Activated naive CD4-positive, alpha-beta T cell treated with anti-CD3 and anti-CD28 coated beads, Interleukin-2, amount 50 U/mL, for 24 hours (primary cell): ENCODE data around the gene BCR.
"Not testable (repeated sequence)": the region's sequence is repeated elsewhere in the genome, so short reads cannot be mapped to it uniquely, and the experiment has no call there.

Experiments used
- H3K27ac Mint-ChIP-seq: one replicate; pipeline ENCODE4 v1.8.0; 2021; ENCODE audit warnings: mild to moderate bottlenecking, mixed read lengths
- H3K27me3 Mint-ChIP-seq: one replicate; pipeline ENCODE4 v1.8.0; 2021; ENCODE audit warnings: mixed read lengths
- H3K36me3 Mint-ChIP-seq: one replicate; pipeline ENCODE4 v1.8.0; 2021; ENCODE audit warnings: mixed read lengths
- H3K4me1 Mint-ChIP-seq: one replicate; pipeline ENCODE4 v1.8.0; 2021; ENCODE audit warnings: mixed read lengths
- H3K4me3 Mint-ChIP-seq: one replicate; pipeline ENCODE4 v1.8.0; 2021; ENCODE audit warnings: mild to moderate bottlenecking, mixed read lengths
- H3K9me3 Mint-ChIP-seq: one replicate; pipeline ENCODE4 v1.8.0; 2021; ENCODE audit warnings: mixed read lengths

BCR gene

GRCh38 chr22:23307511-23307910 is 127.2 kb downstream of the BCR start:
- H3K9me3 Mint-ChIP-seq, H3K27ac Mint-ChIP-seq, H3K4me1 Mint-ChIP-seq: not testable (repeated sequence)

GRCh38 chr22:23309261-23309660 is 129.0 kb downstream of the BCR start:
- H3K4me3 Mint-ChIP-seq, H3K36me3 Mint-ChIP-seq, H3K4me1 Mint-ChIP-seq, H3K9me3 Mint-ChIP-seq, H3K27ac Mint-ChIP-seq, H3K27me3 Mint-ChIP-seq: not testable (repeated sequence)

More at GRCh38 chr22:23307511-23307910, 127.2 kb downstream of the BCR start:
- H3K4me3 Mint-ChIP-seq, H3K27me3 Mint-ChIP-seq, H3K36me3 Mint-ChIP-seq: not testable (repeated sequence)

- not testable (repeated sequence) for H3K4me3 Mint-ChIP-seq, H3K9me3 Mint-ChIP-seq, H3K27me3 Mint-ChIP-seq, H3K36me3 Mint-ChIP-seq, H3K4me1 Mint-ChIP-seq, H3K27ac Mint-ChIP-seq
Observed at GRCh38 chr22:23310443-23311097, 130.3 kb downstream of the BCR start.

- H3K27me3 Mint-ChIP-seq, H3K27ac Mint-ChIP-seq, H3K4me3 Mint-ChIP-seq: not testable (repeated sequence)
Observed at GRCh38 chr22:23311635-23312420, 131.5 kb downstream of the BCR start.

DNA sequence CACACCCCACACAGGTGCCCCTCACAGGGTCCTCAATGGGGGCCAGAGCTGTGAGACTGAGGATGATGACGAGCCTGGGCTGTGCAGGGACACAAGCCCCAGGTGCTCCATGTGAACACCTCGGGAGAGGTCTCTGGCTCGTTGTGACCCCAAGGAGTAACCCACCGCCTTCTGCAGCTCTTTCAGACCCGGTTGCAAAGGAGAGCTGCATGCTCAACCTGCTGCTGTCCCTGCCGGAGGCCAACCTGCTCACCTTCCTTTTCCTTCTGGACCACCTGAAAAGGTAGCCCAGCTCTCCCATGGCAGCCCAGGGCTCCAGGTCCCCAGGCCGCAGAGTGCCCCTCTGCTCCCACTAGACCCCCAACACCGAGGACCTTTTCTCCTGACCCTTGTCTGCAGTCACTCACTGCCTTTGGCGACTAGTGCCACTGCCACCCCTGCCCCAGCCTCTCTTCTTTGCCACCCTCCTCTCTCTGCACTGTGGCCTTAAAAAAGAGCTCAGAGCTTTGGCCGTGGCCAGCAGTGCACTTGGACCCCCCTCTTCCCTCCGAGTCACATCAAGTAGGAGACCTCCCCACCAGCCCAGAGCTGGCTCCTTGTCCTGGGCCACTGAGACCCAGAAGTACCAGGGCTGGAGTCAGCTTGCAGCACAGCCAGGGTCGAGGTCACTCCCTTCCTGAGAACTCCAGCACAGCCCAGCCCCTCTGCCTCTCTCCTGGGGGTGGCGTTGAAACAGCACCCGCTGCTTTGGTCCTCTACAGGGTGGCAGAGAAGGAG is 133.7 kb downstream of the BCR start:
- Mint-ChIP-seq H3K27me3 (no peaks in the 10 kb centered on the region), H3K4me1 (no peaks in the 10 kb centered on the region), H3K36me3 (peaks cover 2% of the 10 kb centered on the region), H3K4me3 (no peak overlapping the region), H3K9me3 (no peaks in the 10 kb centered on the region), H3K27ac (peak overlapping the region; percentile 59)

More at GRCh38 chr22:23311635-23312420, 131.5 kb downstream of the BCR start:
- not testable (repeated sequence) for H3K36me3 Mint-ChIP-seq, H3K9me3 Mint-ChIP-seq, H3K4me1 Mint-ChIP-seq

DNA sequence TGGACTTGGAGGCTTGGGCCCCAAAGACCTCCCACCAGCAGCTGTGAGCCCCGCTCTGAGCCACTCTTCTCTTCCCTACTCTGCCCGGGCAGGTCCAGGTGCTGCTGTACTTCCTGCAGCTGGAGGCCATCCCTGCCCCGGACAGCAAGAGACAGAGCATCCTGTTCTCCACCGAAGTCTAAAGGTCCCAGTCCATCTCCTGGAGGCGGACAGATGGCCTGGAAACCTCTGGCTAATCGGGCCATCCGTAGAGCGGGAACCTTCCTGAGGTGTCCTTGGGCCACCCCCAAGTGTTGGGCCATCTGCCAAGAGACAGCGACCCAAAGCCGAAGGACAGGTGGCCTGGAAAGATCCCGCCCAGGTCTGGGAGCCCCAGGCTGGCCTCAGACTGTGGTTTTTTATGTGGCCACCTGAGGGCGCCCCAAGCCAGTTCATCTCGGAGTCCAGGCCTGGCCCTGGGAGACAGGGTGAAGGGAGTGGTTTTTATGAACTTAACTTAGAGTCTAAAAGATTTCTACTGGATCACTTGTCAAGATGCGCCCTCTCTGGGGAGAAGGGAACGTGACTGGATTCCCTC is 135.1 kb downstream of the BCR start:
- no peak overlapping the region for H3K4me3 Mint-ChIP-seq
- H3K9me3 Mint-ChIP-seq = no peaks in the 10 kb centered on the region
- no peaks in the 10 kb centered on the region for H3K4me1 Mint-ChIP-seq
- no peak overlapping the region for H3K27ac Mint-ChIP-seq
- peaks cover 2% of the 10 kb centered on the region for H3K36me3 Mint-ChIP-seq
- H3K27me3 Mint-ChIP-seq = no peaks in the 10 kb centered on the region

DNA sequence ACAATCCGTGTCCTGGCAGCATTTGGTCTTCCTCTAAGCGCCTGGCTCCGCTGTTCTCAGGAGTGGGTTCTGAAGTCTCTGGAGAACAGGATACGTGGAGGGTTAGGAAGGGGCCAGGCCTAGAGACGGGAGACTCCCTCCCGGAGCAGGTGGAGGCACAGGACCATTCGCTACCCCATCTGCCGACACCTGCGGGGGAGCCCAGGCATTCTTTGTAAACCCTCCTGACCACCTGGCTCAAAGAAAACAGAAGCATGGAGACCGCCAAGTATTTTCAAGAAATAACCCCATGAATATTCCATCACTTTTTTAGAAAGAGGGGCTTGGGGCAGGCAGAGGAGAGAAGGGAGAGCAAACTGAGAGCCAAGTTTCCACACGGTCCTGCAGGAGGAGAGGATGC is 136.3 kb downstream of the BCR start:
- H3K27me3 Mint-ChIP-seq, H3K4me3 Mint-ChIP-seq, H3K36me3 Mint-ChIP-seq, H3K9me3 Mint-ChIP-seq, H3K27ac Mint-ChIP-seq, H3K4me1 Mint-ChIP-seq: not testable (repeated sequence)

- not testable (repeated sequence) for H3K27me3 Mint-ChIP-seq, H3K27ac Mint-ChIP-seq, H3K4me3 Mint-ChIP-seq, H3K4me1 Mint-ChIP-seq, H3K9me3 Mint-ChIP-seq, H3K36me3 Mint-ChIP-seq
Observed at GRCh38 chr22:23318316-23318715, 138.0 kb downstream of the BCR start.

GRCh38 chr22:23322497-23323080 is 142.3 kb downstream of the BCR start:
- H3K27ac Mint-ChIP-seq, H3K9me3 Mint-ChIP-seq: not testable (repeated sequence)

DNA sequence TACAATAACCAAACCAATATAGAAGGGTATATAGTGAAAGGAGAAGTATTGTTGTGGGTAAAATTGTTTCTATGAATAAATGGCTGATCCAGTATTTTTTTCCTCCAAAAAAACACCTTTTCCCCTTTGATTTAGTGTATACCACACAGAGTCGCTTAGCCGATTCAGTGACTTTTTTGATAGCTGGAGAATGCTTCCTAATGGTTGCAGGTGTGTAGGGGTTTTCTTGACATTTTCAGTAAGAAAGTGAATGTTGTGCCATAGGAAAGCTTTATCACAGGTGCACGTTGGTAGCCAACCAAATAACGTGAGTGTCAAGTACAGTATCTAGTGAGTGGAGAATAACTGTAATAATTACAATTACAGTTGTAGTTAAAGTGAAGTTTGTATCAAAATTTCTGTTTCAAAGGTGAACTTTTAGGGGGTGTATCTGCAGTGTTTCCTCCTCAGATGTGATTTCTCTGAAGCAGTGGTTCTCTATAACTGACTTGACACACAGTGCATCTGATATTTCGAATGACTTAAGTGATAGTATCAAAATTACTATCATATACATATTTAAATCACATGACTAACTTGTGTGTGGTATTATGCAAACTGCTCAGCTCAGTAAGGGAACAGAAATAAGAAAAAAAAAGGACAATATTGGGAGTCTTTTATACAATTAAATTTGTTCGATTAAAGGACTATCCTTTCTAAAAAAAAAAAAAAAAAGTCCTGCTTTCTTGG is 143.8 kb downstream of the BCR start:
- not testable (repeated sequence) for H3K4me1 Mint-ChIP-seq

More at GRCh38 chr22:23322497-23323080, 142.3 kb downstream of the BCR start:
- H3K4me3 Mint-ChIP-seq, H3K27me3 Mint-ChIP-seq, H3K4me1 Mint-ChIP-seq, H3K36me3 Mint-ChIP-seq: not testable (repeated sequence)

DNA sequence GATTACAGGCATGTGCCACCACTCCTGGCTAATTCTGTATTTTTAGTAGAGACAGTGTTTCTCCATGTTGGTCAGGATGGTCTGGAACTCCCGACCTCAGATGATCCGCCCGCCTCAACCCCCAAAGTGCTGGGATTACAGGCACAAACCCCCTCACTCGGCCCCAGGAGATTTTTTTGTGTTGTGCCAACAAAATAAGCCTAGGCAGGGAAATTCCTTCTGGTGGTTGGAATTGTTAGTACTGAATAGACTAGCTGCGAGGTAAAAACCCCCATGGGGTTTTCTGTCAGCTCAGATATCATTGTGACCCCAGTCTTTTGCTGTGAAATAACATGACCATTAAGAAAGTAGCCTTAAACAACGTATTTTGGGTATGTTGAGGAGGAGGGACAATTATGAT is 144.9 kb downstream of the BCR start:
- Mint-ChIP-seq H3K27me3 (no peaks in the 10 kb centered on the region), H3K4me1 (no peaks in the 10 kb centered on the region), H3K36me3 (peaks cover 3% of the 10 kb centered on the region), H3K4me3 (no peak overlapping the region), H3K9me3 (no peaks in the 10 kb centered on the region), H3K27ac (no peak overlapping the region)

More for the DNA sequence above, 143.8 kb downstream of the BCR start:
- not testable (repeated sequence) for H3K27ac Mint-ChIP-seq, H3K36me3 Mint-ChIP-seq, H3K27me3 Mint-ChIP-seq, H3K4me3 Mint-ChIP-seq, H3K9me3 Mint-ChIP-seq

- H3K9me3 Mint-ChIP-seq, H3K36me3 Mint-ChIP-seq, H3K27me3 Mint-ChIP-seq, H3K4me3 Mint-ChIP-seq, H3K4me1 Mint-ChIP-seq, H3K27ac Mint-ChIP-seq: not testable (repeated sequence)
Observed at GRCh38 chr22:23333822-23334221, 153.5 kb downstream of the BCR start.

DNA sequence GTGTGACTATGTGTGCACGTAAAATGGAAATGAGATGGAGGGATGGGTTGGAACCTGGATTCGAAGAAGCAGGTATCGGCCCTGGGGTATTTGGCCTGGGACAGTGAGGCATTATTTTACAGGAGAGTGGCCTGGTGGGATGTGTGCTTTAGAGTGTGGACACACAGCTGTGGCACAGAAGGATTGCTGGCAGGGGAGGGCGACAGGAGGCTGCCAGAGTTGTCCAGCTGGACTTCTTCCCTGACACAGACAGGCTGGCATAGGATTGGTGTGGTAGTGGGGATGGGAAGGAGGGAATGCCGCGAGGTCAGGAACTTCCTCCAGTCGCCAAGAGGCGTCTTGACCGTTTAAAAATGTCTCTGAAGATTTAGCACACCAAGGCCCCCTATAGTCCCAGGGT is 157.4 kb downstream of the BCR start:
- not testable (repeated sequence) for H3K27ac Mint-ChIP-seq, H3K27me3 Mint-ChIP-seq, H3K36me3 Mint-ChIP-seq, H3K9me3 Mint-ChIP-seq, H3K4me3 Mint-ChIP-seq, H3K4me1 Mint-ChIP-seq

DNA sequence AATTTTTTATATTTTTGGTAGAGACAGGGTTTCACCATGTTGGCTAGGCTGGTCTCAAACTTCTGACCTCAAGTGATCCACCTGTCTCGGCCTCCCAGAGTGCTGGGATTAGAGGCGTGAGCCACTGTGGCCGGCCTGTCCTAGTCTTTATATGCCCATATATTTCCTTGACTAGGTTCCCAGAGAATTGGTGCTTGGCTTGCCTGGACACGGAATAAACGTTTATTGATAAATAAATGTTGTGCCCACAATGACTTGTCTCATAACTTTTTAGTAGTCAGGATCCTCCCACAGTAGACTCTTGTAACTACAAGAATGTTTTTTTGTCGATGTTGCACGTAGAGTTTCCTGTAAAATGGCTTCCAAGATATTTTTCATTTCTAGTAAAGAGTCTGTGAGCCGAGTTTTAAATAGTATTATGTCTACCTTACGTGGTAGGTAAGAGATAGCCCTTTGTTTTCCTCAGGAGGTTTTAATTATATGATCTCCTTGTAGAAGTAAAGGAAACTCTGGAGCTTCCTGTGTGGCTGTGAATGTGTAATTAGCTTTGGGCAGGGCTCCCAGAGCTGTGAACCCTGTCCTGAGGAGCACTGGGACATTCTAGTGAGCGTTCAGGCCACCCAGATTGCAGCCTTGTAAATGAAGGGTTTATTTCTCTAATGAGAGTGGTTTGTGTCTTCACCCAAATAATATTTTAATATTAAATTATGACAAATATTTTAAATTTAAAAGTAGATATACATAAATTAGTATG is 161.8 kb downstream of the BCR start:
- H3K9me3 Mint-ChIP-seq, H3K36me3 Mint-ChIP-seq, H3K27ac Mint-ChIP-seq, H3K4me3 Mint-ChIP-seq, H3K4me1 Mint-ChIP-seq, H3K27me3 Mint-ChIP-seq: not testable (repeated sequence)

DNA sequence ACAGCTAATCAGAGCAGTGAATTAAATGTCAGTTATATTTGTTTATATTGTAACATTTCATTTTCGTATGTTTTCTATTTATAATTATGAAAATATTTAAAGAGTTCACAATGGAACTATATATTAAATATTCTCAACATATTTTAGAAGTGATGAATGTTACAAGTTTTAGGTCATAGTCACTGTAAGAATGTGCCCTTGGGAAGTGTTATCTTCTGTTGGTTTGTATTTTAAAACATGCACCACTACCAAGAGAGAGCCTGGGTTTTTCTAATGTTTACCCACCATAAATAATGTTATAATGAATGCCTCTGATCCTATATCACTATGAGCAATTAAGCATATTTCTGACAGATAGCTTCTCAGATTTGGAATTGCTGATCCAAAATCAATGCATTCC is 171.0 kb downstream of the BCR start:
- Mint-ChIP-seq H3K36me3 (no peaks in the 10 kb centered on the region), H3K4me3 (no peak overlapping the region), H3K27me3 (peaks cover 6% of the 10 kb centered on the region), H3K4me1 (no peaks in the 10 kb centered on the region), H3K27ac (no peak overlapping the region), H3K9me3 (no peaks in the 10 kb centered on the region)
